GM18519 (cell line): Measurements from ENCODE around the gene SELENOT.

Source experiments
- ATAC-seq: cut with Tn5 transposase; IDR thresholded peaks from one replicate; pipeline ENCODE4 v1.9.1; 2021; ENCODE audit warnings: mild to moderate bottlenecking, moderate library complexity; ENCODE audit not compliant: unreplicated experiment, low FRiP score

The SELENOT gene

DNA sequence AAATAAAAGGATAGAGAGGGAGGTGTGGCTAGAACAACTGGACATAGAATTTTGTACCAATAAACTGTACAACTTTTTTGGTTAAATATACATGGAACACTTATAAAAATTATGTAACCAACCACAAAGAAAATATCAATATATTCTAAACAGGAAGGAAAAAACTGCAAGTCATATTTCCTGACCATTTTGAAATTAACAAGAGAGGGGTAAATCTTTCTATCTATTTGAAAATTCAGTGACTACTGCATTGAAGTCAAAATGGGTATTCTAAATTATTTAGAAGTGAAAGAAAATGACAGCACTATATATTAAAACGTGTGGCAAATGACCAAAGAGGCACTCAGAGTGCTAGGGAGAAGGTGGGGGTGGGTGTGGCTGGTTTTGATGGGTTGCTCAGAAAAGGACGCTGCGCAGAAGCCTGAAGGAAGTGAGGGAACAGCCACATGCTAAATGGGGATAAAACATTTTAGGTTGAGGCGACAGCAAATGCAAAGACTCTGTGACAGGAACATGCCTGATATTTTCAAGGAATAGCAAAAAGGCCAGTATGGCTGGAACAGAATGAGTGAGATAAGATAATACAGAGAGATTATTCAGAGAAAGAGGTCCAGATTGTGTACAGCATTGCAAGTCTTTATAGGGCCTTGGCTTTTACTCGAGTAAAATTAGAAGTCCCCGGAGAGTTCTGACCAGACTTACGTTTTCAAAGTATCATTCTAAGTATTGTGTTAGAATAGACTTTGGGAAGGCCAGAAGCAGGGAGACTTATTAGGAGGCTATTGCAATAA is 59.5 kb downstream of the SELENOT start:
- no peak for ATAC-seq

DNA sequence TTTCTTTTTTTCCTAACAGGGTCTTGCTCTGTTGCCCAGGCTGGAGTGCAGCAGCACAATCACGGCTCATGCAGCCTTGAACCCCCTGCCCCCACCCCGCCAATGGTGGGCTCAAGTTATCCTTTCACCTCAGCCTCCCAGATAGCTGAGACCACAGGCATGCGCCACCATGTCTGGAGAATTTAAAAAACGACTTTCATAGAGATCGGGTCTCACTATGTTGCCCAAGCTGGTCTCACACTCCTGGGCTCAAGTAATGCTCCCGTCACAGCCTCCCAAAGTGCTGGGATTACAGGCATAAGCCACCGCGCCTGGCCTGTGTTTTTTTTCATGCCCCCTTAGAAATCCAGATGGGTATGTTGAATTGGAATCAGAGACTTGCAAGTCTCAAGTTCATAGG is 60.3 kb downstream of the SELENOT start:
- ATAC-seq, result no peak

- no peak for ATAC-seq
Observed at GRCh38 chr3:150666167-150666566, 63.0 kb downstream of the SELENOT start.

DNA sequence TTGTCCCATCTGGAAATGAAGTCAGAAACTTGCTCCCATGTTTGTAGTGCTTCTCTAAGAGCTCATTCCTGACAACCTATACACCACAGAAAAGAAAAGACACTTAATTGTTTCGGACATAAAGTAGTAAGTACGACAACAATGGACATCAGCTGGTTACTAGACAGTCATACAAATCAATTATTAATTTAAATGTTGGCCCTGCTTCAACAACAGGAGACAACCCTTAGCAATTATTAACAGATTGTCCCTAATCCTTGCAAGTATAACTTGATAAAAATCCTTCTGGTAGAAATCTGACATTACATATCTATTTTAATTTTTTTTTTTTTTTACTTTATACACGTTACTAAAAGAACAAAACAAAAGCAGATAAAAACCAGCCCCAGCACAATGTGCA is 70.8 kb downstream of the SELENOT start:
- no peak for ATAC-seq

DNA sequence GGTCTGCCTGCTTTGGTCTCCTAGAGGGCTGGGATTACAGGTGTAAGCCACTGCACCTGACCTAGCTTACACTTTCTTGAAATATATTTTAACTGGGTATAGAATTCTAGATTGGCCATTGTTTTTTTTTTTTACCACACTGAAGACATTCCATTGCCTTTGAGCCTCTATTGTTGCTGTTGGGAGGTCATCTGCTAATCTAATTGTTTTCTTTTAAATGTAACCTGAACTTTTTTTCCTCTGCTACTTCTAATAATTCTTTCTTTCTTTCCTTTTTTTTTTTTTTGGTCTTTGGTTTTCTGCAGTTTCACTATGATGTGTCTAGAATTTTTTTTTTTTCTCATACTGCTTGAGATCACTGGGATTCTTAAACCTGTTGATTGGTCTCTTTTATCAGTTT is 72.5 kb downstream of the SELENOT start:
- ATAC-seq, result no peak
